AG04449 (cell line): ENCODE results near the gene GNPAT.

Experiments
- CTCF ChIA-PET: fragments of 350-600 bp; formaldehyde crosslinking; extraction: SDS; loops from one replicate; lab custom pipeline; 2021; ENCODE audit warnings: antibody characterized with exemption; lab: Yijun Ruan, JAX
- POLR2A ChIA-PET: fragments of 400-600, 350-600 bp; formaldehyde crosslinking; extraction: SDS; loops from one replicate; lab custom pipeline; 2020; ENCODE audit warnings: antibody characterized with exemption, inconsistent platforms; lab: Yijun Ruan, JAX
- DNase-seq: peaks from one replicate; pipeline ENCODE4 v3.0.0-alpha.2; 2010; ENCODE audit warnings: low read depth, low spot score
- H3K4me3 ChIP-seq: 2 replicates; pipeline ENCODE4 v1.5.1; 2011; ENCODE audit warnings: low read depth, mild to moderate bottlenecking, control low read depth, low read length
- TF ChIP-seq, protein P1 (sequence below): IDR thresholded peaks from one replicate; pipeline ENCODE4 v1.5.1; 2011; ENCODE audit warnings: mild to moderate bottlenecking, moderate library complexity, low read length, control low read depth, inconsistent platforms; ENCODE audit not compliant: insufficient read depth; ENCODE audit errors: missing control alignments

The GNPAT gene

DNA sequence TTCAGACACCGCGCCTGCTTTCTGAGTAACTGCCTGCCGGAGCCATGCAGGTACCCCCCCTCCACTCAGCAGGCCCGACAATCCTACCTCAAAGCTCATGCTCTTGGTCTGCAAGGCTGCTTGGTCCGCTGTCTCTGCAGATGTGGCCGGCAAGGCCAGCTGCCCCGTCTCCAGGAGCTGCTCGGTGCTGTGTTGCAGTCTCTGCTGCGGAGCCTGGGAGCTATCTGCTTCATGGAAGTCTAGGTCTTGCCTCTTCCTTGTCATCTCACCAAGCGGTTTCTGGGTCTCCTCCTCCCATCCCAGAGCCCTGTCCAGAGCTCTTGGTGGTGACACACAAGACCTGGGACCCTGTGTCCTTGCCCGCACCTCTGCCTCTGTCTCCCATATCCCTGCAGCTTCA is 24.0 kb upstream of the GNPAT start:
- DNase-seq = no peak
- ChIA-PET CTCF (interaction anchor here (1.1 to 5.8 kb wide), 3 partner anchors 8 to 420 kb away, joined by 3 to 35 read pairs (median 9); no protein-coding TSS in a partner anchor), POLR2A (interaction anchor here (1.4 kb wide), 1 partner anchor 174 kb away, joined by 3 read pairs; no protein-coding TSS in a partner anchor)
- TF ChIP-seq, protein P1, sequence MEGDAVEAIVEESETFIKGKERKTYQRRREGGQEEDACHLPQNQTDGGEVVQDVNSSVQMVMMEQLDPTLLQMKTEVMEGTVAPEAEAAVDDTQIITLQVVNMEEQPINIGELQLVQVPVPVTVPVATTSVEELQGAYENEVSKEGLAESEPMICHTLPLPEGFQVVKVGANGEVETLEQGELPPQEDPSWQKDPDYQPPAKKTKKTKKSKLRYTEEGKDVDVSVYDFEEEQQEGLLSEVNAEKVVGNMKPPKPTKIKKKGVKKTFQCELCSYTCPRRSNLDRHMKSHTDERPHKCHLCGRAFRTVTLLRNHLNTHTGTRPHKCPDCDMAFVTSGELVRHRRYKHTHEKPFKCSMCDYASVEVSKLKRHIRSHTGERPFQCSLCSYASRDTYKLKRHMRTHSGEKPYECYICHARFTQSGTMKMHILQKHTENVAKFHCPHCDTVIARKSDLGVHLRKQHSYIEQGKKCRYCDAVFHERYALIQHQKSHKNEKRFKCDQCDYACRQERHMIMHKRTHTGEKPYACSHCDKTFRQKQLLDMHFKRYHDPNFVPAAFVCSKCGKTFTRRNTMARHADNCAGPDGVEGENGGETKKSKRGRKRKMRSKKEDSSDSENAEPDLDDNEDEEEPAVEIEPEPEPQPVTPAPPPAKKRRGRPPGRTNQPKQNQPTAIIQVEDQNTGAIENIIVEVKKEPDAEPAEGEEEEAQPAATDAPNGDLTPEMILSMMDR = no peak
- no peak overlapping the region for H3K4me3 ChIP-seq

GRCh38 chr1:231218078-231218477 is 22.9 kb upstream of the GNPAT start:
- no peak overlapping the region for H3K4me3 ChIP-seq
- ChIA-PET POLR2A (no interaction called here), CTCF (interaction anchor here (2.0 to 5.8 kb wide), 2 partner anchors 9 to 421 kb away, joined by 9 to 35 read pairs; no protein-coding TSS in a partner anchor)
- TF ChIP-seq, protein P1 = no peak
- DNase-seq = no peak

DNA sequence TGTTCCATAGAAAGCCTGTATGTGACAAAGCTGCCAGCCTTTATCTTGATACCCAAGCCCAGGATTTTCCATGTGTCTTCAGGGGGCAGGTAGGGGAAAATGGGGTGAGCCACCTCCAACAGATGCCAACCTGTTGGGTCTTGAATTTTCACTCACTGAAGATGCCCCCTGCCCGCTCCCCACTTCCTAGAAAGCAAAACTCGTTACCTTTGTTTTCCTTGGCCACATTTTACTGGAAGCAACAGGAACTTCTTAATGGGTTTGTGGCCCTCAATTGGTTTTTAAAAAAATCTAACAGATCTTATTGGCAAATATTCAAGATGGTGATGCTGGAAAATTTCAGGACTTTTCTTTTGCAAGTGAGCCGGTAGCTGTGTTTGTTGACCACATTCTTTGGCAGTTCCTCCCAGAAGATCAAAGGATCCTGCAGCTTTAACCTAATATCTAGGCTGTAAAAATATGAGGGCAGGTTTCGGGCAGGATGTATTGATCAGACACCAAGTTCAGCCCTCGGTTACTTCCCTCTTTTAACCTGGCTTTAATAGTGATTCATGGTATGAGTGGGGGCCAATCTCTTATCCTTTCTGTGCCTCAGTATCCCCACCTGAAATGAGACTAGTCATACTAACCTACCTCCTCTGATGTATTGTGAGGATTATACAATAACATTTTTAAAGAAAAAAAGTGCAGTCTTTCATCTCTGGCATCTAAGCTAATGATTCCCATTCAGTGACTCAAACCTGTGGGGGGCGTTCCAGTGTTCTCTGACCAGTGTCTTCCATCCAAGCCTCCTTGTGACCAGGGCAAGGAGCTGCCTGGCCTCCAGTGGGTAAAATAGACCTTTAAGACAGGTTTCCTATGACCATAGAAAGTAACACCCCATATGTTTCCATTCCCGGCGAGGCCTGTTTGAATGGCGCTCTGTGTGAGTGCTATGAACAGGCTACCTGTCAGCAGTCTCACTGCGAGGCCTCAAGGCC is 21.3 kb upstream of the GNPAT start:
- no peak for DNase-seq
- H3K4me3 ChIP-seq = no peak overlapping the region
- TF ChIP-seq, protein P1 = no peak
- ChIA-PET CTCF (interaction anchor here (0.9 to 1.7 kb wide), 3 partner anchors 8 to 15 kb away, joined by 3 to 7 read pairs (median 7); no protein-coding TSS in a partner anchor), POLR2A (no interaction called here)

DNA sequence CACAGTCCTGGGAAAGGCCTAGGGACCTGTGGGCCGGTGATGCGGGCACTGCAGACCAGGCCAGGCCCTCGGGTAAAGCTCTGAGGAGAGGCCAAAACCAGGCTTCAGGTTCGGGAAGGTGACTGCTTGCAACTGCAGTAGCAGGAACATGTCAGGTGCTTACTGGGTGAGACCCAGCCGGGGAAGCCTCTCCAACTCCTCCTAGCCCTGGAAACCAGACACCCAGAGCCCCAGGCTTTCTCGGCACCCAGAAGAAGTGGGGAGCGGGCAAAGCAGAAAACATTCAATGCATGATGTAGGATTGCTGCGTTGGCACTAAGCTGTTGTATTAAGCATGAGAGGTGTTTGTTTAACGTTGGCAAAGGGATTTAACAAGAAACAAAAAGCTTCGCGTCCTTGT is 20.2 kb upstream of the GNPAT start:
- no peak overlapping the region for H3K4me3 ChIP-seq
- CTCF ChIA-PET = interaction anchor here (0.9 to 1.7 kb wide), 4 partner anchors 9 to 14 kb away, joined by 3 to 7 read pairs (median 6); no protein-coding TSS in a partner anchor
- TF ChIP-seq, protein P1 = no peak
- POLR2A ChIA-PET = no interaction called here
- DNase-seq = no peak

- no peak for DNase-seq
- no peak overlapping the region for H3K4me3 ChIP-seq
- ChIA-PET CTCF (interaction anchor here (3.8 kb wide), 1 partner anchor 15 kb away, joined by 19 read pairs; no protein-coding TSS in a partner anchor), POLR2A (no interaction called here)
- TF ChIP-seq, protein P1 = no peak
Measured at GRCh38 chr1:231226156-231226555, 14.9 kb upstream of the GNPAT start.

DNA sequence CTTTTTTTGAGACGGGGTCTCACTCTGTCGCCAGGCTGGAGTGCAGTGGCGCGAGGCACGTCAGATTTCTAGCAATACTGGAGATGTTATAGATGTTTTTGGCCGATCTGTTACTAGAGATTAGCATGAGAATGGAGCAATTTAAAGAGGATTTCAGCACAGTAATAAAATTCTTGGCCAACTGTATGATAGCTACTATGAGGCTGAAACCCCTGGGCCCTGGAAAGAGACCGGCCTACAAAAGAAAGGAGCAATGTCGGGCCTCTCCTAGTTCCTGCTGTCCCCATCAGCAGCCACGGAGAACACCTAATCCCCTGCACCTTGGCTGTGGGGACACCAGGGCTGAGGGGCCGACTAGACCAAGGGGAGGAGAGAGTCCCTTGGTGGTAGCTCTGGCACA is 9.5 kb upstream of the GNPAT start:
- no peak overlapping the region for H3K4me3 ChIP-seq
- ChIA-PET POLR2A (no interaction called here), CTCF (interaction anchor here (1.2 kb wide), 1 partner anchor 434 kb away, joined by 4 read pairs; no protein-coding TSS in a partner anchor)
- DNase-seq = no peak
- TF ChIP-seq, protein P1 = no peak
